ENCODE measurements around the gene MON2. TPM values are rescaled to one million over a fixed set of nuclear protein-coding genes. Genes with fewer than 3 reads are reported as not detected.
A peak's percentile ranks its signal among the peaks of the same experiment; 100 is the strongest.

Gene MON2
- total RNA-seq (10 to 100 TPM; 14.5 to 18.2 (median 14.9) TPM), polyA plus RNA-seq (1 to 10 TPM; 4.9 to 9.0 (median 5.2) TPM)
- long read RNA-seq, donor 1, full-length matches to known transcripts: 3 of 12 reads
- long read RNA-seq, donor 1, partial matches to known transcripts: 6 of 12 reads
- long read RNA-seq, donor 1, other reads (novel, unspliced or antisense): 3 of 12 reads
- long read RNA-seq, donor 2, partial matches to known transcripts: 8 of 14 reads
- long read RNA-seq, donor 2, other reads (novel, unspliced or antisense): 3 of 14 reads

DNA sequence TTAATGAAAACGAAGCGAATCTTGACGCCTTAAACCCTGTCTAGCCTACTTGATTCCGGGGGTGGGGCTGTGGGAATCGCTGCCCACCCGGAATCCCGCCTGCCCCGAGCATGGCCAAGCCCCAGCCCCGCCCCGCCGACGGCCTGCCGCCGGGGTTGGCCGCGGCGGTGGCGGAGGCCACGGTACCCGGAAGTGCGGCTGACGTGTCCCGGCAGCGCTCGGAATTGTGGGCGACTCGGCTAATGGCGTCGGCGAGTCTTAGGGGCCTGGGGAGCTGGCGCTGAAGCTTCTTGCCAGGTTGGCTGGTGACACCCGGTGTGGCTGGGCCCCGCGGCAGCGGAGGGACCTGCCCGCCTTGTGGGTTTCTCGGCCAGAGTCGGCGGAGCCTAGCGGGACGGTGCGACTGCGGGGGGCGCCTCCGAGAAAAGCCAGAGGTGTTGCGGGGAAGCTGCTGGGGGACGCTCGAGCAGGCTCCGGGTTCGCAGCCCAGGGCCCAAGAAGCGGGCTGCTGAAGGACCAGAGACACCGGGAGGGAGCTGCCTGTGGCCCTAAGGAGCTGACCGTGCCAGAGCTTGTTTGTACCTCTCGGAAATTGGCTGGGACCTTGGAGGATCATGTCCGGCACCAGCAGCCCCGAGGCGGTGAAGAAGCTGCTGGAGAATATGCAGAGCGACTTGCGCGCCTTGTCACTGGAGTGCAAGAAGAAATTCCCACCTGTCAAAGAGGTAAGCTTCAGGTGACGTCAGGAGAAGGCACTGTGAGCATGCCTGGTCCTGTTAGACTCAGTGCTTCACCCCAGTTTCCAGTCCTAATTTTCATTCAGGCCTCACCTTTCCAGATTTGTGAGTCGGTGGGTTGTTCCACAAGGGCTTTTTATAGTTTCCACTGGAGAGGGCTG is at the start of gene MON2:
Gene MON2, plus strand, starts transcription at position 233 of the 898 bp plus-strand sequence. Its CDS starts 382 bp downstream, at position 615.
- Histone ChIP-seq H3K27me3 (ENCODE audit: insufficient read depth in 3 of 3, low read length in 2 of 3) (no peaks in the 10 kb centered on the region), H3K4me3 (peak within 1 kb of the TSS; percentile 99), H3K9me3 (no peaks in the 10 kb centered on the region), H3K27ac (peak within 1 kb of the TSS; percentile 97), H3K4me1 (peaks cover 28% of the 10 kb centered on the region), H3K36me3 (ENCODE audit: insufficient read depth in 1 of 2, low read depth in 1 of 2) (peaks cover 4 to 6% of the 10 kb centered on the region in 2 donors)
- DNase-seq: peak; percentile 90 to 94
- ATAC-seq: peak; percentile 100
- no peak for TF ChIP-seq CTCF (IDR thresholded peaks at IDR 0.05)
- 0% methylated on average over 62 of the region's 62 CpGs for WGBS, 3 donors
- intact Hi-C loops (cut with DNase I): no loop called here

- DNase-seq: no peak
- no peak for TF ChIP-seq CTCF (IDR thresholded peaks at IDR 0.05)
- Histone ChIP-seq H3K4me3 (no peak overlapping the region), H3K4me1 (no peaks in the 10 kb centered on the region), H3K27me3 (ENCODE audit: insufficient read depth in 3 of 3, low read length in 2 of 3) (peaks cover 0 to 11% (median 0%) of the 10 kb centered on the region in 3 donors), H3K9me3 (peaks cover 29% of the 10 kb centered on the region), H3K27ac (no peak overlapping the region), H3K36me3 (ENCODE audit: insufficient read depth in 1 of 2, low read depth in 1 of 2) (no peaks in the 10 kb centered on the region)
- WGBS, 3 donors: 92 to 98% (median 96%) methylated on average over 3 of the region's 3 CpGs
- no peak for ATAC-seq
- intact Hi-C loops (cut with DNase I): no loop called here
Measured at GRCh38 chr12:62426089-62426488, 40.5 kb upstream of the MON2 start.

- TF ChIP-seq CTCF (IDR thresholded peaks at IDR 0.05): no peak
- DNase-seq (no peak), ATAC-seq (no peak)
- intact Hi-C loops (cut with DNase I): no loop called here
- H3K27me3 ChIP-seq (ENCODE audit: insufficient read depth in 3 of 3, low read length in 2 of 3): peaks cover 0 to 28% (median 4%) of the 10 kb centered on the region in 3 donors
- no peak overlapping the region for H3K4me3 ChIP-seq
- no peak overlapping the region for H3K27ac ChIP-seq
- H3K9me3 ChIP-seq: peaks cover 22% of the 10 kb centered on the region
- H3K4me1 ChIP-seq: no peaks in the 10 kb centered on the region
- H3K36me3 ChIP-seq (ENCODE audit: insufficient read depth in 1 of 2, low read depth in 1 of 2): no peaks in the 10 kb centered on the region
Measured at GRCh38 chr12:62429457-62429856, 37.2 kb upstream of the MON2 start.

DNA sequence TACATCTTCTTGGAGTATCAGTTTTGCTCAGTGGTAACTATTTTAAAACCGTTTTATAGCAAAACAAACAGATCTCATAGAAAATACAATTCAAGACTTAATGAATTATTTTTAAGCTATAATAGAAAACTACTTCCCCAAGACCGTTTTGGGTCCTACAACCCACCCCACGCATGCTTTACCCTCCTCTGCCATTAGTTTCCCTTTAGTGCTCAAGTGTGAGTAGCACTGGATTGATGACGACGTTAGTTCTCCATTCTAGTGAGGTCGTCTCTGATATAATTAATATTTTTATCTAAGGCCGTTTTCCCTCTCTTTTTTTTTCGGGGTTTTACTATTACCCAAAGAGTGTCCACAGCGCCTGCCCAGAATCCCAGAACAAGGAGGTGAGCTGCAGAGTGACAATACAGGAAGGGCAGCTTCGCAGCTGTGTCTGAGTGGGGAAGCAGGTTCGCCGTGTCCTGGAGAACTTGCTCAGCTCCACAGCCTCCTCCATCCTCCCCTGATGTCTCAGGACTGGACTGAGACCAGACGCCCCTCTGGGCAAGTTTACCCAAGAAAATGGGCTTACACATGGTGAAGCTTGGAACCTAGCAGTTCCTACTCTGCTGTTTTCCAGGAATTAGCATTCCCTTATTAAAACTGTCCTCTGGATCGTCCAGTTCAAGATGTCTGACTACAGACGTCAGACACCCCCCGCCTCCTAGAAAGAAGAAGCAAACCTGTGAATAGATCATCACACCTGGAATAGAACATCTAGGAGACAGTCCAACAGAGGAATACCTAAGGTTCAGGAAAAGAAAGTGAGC is 31.9 kb upstream of the MON2 start:
- Histone ChIP-seq H3K27me3 (ENCODE audit: insufficient read depth in 3 of 3, low read length in 2 of 3) (peaks cover 0 to 36% (median 4%) of the 10 kb centered on the region in 3 donors), H3K36me3 (ENCODE audit: insufficient read depth in 1 of 2, low read depth in 1 of 2) (no peaks in the 10 kb centered on the region), H3K4me1 (no peaks in the 10 kb centered on the region), H3K9me3 (no peaks in the 10 kb centered on the region), H3K4me3 (peak overlapping the region; percentile 62), H3K27ac (no peak overlapping the region)
- DNase-seq: no peak
- 35 to 37% (median 35%) methylated on average over 16 of the region's 16 CpGs for WGBS, 3 donors
- no peak for TF ChIP-seq CTCF (IDR thresholded peaks at IDR 0.05)
- intact Hi-C loops (cut with DNase I): loop anchor here (5.0 to 10.0 kb wide), 3 partner anchors 38 to 370 kb away; no protein-coding TSS in a partner anchor
- peak in 1 of 4 donors; percentile 17 for ATAC-seq

All from psoas muscle (tissue), 8 donors.